GM23338 (cell line): Measurements from ENCODE around the gene ZNF787.

Experiments used
- CTCF ChIP-seq, 2 experiments: fragments of 200-600 bp in 1 of 2; sonication (generic) in 1 of 2; conservative IDR thresholded peaks; 2 replicates each; pipeline versions ENCODE4 v1.5.1 to v1.6.1; 2016 to 2017; ENCODE audit warnings: antibody characterized with exemption in 2 of 2, low read depth in 2 of 2, mild to moderate bottlenecking in 2 of 2, moderate library complexity in 1 of 2
- EZH2 ChIP-seq: fragments of 200-600 bp; sonication (generic); IDR thresholded peaks from one replicate; pipeline ENCODE4 v1.8.0; 2017; ENCODE audit warnings: antibody characterized with exemption, mild to moderate bottlenecking, low read depth; ENCODE audit not compliant: unreplicated experiment
- EZH2phosphoT487 ChIP-seq: fragments of 200-600 bp; sonication (generic); IDR thresholded peaks from one replicate; pipeline ENCODE4 v1.8.1; 2018; ENCODE audit warnings: antibody characterized with exemption; ENCODE audit not compliant: unreplicated experiment

DNA sequence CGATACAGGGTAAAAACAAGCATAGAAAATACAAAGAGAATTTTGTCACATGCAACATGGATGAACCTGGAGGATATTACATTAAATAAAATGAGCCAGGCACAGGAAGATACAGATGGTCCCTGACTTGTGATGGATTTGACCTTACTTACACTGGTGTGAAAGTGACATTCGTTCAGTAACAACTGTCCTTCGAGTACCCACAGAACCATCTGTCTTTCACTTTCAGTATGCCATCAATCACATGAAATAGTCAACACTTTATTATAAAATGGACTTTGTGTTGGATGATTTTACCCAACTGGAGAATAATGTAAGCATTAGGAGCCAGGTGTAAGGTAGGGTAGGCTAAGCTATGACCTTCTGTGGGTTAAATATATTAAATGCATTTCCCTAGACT lies 51.5 kb downstream of the ZNF787 start:
- TF ChIP-seq CTCF (conservative IDR thresholded peaks at IDR 0.05; ENCODE audit: low read depth in 2 of 2) (no peak), EZH2 (no peak), EZH2phosphoT487 (no peak)
